H1 (cell line): ENCODE results near the gene MPP2.

Source experiments
- CBX8 ChIP-seq: fragments of 300-800, 300-1000 bp; sonication (generic); IDR thresholded peaks from 2 replicates; pipeline ENCODE4 v1.7.1; 2016; ENCODE audit warnings: low read depth, low read length, borderline replicate concordance
- CEBPB ChIP-seq: IDR thresholded peaks from 2 replicates; pipeline ENCODE4 v1.6.1; 2012; ENCODE audit warnings: low read depth, low read length
- MAFK ChIP-seq: IDR thresholded peaks from 2 replicates; pipeline ENCODE4 v1.6.1; 2012; ENCODE audit warnings: low read depth, mild to moderate bottlenecking, improper control_type of control experiment, low read length
- POLR2AphosphoS5 ChIP-seq: IDR thresholded peaks from 2 replicates; pipeline ENCODE4 v1.6.1; 2011; ENCODE audit warnings: low read depth, low read length
- SP1 ChIP-seq: IDR thresholded peaks from 2 replicates; pipeline ENCODE4 v1.6.1; 2011; ENCODE audit warnings: low read depth, low read length
- TF ChIP-seq, protein P1 (sequence below), 3 experiments: IDR thresholded peaks; 1 replicate in 2 of 3; 2 replicates in 1 of 3; pipeline versions ENCODE4 v1.5.1 to v1.6.1; 2011; ENCODE audit warnings: low read length in 3 of 3, mild to moderate bottlenecking in 3 of 3, inconsistent platforms in 2 of 3, low read depth in 1 of 3, moderate library complexity in 1 of 3; ENCODE audit not compliant: insufficient read depth in 1 of 3; ENCODE audit errors: control extremely low read depth in 1 of 3
- TF ChIP-seq, protein P2 (sequence below): IDR thresholded peaks from 2 replicates; pipeline ENCODE4 v1.6.1; 2012; ENCODE audit warnings: inconsistent platforms
- TF ChIP-seq, protein P3 (sequence below): IDR thresholded peaks from 2 replicates; pipeline ENCODE4 v1.6.1; 2012; ENCODE audit warnings: inconsistent platforms

DNA sequence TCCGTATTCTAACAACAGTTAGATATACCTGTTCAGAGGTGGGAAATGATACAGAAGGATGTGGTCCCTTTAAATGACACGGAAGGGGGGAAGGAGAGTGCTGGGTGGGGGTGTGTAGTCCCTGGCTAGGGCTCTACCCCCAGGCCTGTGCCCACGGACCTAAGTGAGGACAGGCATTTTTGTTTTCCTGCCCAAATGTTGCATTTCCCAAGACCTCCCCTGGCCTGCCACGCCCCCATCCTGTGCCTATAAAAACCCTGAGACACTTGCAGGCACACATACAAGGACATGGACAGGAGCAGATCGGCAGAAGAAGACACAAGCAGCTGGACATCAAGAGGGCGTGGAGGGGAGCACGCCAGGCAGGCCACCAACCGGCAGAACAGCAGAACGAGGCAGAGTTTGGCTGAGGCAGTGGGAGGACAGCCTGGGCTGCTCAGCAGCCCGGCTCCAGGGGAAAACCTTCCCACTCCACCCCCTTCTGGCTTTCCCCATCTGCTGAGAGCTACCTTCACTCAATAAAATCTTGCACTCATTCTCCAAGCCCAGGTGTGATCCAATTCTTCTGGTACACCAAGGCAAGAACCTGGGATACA, 13.3 kb upstream of the MPP2 start:
- TF ChIP-seq CBX8: no peak
- TF ChIP-seq SP1: no peak
- TF ChIP-seq, protein P1, sequence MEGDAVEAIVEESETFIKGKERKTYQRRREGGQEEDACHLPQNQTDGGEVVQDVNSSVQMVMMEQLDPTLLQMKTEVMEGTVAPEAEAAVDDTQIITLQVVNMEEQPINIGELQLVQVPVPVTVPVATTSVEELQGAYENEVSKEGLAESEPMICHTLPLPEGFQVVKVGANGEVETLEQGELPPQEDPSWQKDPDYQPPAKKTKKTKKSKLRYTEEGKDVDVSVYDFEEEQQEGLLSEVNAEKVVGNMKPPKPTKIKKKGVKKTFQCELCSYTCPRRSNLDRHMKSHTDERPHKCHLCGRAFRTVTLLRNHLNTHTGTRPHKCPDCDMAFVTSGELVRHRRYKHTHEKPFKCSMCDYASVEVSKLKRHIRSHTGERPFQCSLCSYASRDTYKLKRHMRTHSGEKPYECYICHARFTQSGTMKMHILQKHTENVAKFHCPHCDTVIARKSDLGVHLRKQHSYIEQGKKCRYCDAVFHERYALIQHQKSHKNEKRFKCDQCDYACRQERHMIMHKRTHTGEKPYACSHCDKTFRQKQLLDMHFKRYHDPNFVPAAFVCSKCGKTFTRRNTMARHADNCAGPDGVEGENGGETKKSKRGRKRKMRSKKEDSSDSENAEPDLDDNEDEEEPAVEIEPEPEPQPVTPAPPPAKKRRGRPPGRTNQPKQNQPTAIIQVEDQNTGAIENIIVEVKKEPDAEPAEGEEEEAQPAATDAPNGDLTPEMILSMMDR (IDR thresholded peaks at IDR 0.05; ENCODE audit: control extremely low read depth in 1 of 3, insufficient read depth in 1 of 3, low read depth in 1 of 3, low read length in 3 of 3): no peak
- TF ChIP-seq, protein P2, sequence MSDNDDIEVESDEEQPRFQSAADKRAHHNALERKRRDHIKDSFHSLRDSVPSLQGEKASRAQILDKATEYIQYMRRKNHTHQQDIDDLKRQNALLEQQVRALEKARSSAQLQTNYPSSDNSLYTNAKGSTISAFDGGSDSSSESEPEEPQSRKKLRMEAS: no peak
- no peak for TF ChIP-seq CEBPB
- TF ChIP-seq, protein P3, sequence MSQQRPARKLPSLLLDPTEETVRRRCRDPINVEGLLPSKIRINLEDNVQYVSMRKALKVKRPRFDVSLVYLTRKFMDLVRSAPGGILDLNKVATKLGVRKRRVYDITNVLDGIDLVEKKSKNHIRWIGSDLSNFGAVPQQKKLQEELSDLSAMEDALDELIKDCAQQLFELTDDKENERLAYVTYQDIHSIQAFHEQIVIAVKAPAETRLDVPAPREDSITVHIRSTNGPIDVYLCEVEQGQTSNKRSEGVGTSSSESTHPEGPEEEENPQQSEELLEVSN: no peak
- no peak for TF ChIP-seq MAFK
- TF ChIP-seq POLR2AphosphoS5: no peak
